ENCODE results near the gene PDE3A.

The PDE3A gene

DNA sequence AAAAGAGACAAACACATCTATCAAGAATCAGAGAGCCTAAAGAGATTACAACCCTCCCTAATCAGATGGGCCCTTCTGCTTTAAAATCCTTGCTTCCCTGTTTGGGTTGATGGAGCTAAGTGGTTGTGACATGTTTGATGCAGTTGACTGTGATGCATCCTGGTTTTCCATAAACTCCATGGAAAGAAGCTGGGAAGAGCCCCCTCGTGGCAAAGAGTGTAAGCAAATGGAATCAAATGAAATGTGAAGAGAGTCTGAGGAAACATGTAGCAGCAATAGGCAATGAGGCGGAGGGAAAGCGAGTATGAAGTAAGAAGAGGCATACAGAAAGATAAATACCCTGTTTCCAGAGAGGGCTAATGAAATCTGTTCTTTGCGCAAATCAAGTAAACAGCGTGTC lies 256.4 kb downstream of the PDE3A start:
- TF ChIP-seq CTCF (conservative IDR thresholded peaks at IDR 0.05) = peak; percentile 70
- no peak overlapping the region for H3K27ac ChIP-seq

GRCh38 chr12:20625531-20625930 lies 257.2 kb downstream of the PDE3A start:
- no peak for TF ChIP-seq CTCF (conservative IDR thresholded peaks at IDR 0.05)
- H3K27ac ChIP-seq = no peak overlapping the region

DNA sequence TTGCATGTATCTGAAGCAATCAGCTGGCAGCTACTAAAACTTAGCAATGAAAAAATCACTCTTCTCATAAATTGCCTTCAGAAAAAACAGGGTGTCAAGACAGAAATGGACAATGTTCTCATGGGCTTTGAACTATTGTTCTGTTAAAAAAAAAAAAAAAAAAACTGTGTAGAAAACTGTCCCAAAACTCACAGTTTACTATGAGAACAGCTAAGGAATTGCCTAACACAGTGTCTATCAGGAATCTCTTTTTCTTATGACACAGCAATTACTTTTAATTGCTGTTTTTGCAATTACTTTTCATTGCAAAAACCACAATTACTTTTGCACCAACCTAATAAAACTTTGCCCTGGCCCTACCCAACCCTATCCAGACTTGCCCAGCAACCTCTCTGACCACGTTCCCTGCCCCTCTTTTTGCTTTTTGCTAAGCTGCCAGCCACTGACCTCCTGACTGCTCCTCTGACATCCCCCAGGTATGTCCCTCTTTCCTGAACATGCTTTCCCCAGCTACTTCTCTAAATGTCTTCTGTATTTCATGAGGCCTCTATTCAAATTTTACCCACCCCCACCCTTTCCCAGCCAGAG lies 258.8 kb downstream of the PDE3A start:
- no peak overlapping the region for H3K27ac ChIP-seq
- no peak for TF ChIP-seq CTCF (conservative IDR thresholded peaks at IDR 0.05)

DNA sequence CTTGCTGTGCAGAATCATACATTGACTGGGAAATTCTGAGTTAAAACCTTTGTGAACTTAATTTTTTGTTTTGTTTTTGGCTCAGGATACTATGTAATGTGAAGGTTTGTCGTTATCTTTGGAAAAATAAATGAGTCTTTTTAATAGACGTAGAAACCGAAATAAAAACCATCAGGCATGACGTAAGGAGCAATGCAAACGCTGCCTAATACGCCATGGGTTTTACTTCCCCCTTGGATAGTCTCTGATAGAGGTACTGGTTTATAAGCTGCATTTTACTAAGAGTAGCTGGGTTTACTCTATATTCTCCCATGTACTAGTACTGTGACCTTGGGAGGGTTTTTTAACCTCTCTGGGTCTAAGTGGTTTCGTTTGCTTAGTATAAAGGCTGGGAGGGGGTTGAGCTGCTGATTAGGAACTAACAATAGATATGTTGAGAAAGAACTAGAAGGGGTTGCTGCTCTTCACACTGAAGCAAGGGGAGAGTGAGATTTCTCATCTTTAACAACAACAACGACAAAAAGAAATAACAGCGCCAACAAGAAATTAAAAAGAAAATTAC lies 260.0 kb downstream of the PDE3A start:
- H3K27ac ChIP-seq = no peak overlapping the region
- no peak for TF ChIP-seq CTCF (conservative IDR thresholded peaks at IDR 0.05)

DNA sequence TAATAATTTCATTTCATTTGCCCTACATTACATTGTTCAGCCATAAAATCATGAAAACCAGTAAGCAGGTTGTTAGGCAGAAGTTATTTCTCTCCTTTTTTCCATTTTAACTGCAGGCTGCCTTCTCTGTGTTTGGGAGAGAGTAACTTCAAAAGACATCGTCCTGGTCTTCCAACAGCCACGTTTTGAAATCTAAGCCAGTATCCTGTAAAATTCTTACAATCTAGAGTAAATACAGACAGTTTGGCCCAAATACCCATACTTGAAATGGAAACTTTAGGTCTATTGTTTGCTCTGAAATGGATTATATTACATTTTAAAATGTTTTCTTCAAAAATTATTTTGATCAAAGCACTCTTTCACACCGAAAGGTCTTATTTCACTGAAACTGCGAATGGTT lies 260.7 kb downstream of the PDE3A start:
- H3K27ac ChIP-seq = no peak overlapping the region
- no peak for TF ChIP-seq CTCF (conservative IDR thresholded peaks at IDR 0.05)

- no peak overlapping the region for H3K27ac ChIP-seq
- no peak for TF ChIP-seq CTCF (conservative IDR thresholded peaks at IDR 0.05)
Observed at GRCh38 chr12:20629414-20630156, 261.2 kb downstream of the PDE3A start.

- no peak overlapping the region; the same call in 1 of the 2 replicates for H3K27ac ChIP-seq
- TF ChIP-seq CTCF (conservative IDR thresholded peaks at IDR 0.05) = no peak
Observed at GRCh38 chr12:20631711-20632110, 263.4 kb downstream of the PDE3A start.
